Cerebellar nuclear complex (tissue), 1 donor: ENCODE data around the gene GPC3.

Source experiments
- DNase-seq, 2 experiments: peaks; one replicate each; lab custom pipeline; 2025; lab: John Stamatoyannopoulos, UW

The GPC3 gene

GRCh38 chrX:133884430-133885394 lies 100.7 kb downstream of the GPC3 start:
- no peak for DNase-seq

DNA sequence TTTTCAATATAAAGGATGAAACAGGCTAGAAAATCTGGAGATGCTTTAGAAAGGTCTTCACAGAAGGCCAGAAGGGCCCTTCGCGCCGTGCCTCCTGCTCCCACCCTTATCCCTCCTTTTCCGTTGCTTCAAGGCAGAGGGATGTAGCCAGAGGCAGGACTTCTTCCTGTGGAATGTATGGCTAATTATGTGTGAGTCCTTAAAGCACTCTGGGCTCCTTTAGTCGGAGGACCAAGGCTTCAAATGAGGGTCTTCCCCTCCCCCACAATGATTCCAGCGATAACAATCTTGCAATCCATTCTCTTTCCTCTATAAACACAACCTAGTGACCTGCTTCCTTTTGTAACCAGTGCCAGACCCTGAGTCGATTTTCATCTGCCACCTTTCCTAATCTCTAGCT lies 103.5 kb downstream of the GPC3 start:
- no peak for DNase-seq

- no peak for DNase-seq
These were observed 104.4 kb downstream of the GPC3 start for GRCh38 chrX:133881007-133881406.

DNA sequence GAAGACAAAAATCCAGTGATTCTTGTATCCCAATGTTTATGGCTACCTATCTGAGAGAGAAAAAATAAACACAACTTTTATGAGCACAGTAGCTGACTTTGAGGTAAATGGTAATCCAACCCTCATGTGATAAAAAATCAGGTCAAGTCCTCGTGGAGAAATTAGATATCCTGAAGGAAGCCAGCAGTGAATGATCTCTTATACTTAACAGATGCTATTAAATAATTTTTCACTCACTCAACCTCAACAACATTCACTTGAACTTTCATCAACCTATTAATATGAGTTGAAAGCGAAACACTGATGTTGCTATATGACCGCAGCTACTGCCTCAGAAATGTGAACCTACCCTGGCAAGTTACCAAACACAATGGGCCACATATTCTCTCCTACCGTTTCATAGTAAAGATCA lies 105.4 kb downstream of the GPC3 start:
- no peak for DNase-seq

- no peak for DNase-seq
These were observed 106.7 kb downstream of the GPC3 start for GRCh38 chrX:133878710-133879109.

GRCh38 chrX:133876646-133877045 lies 108.7 kb downstream of the GPC3 start:
- no peak for DNase-seq

GRCh38 chrX:133869270-133869669 lies 116.1 kb downstream of the GPC3 start:
- no peak for DNase-seq

DNA sequence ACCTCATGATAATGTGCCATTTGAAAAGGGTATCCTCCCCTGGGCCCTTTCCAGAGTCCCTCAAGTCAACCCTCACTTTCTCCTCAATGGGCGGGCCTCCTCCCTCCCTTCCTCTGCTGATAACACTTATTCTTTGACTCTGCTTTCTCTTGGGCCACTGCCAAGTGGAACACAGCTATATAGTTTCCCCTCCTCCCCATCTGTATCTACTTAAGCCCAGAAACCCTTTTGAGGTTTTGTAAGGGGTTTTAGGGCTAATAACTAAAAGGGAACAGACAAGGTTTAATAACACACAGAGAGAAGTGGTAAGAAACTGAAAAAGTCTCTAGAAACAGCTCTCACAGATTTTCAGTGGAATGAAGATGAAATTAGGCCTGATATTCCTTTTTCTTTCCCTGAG lies 116.7 kb downstream of the GPC3 start:
- no peak for DNase-seq

- DNase-seq = no peak
These were observed 117.1 kb downstream of the GPC3 start for GRCh38 chrX:133868250-133868649.

DNA sequence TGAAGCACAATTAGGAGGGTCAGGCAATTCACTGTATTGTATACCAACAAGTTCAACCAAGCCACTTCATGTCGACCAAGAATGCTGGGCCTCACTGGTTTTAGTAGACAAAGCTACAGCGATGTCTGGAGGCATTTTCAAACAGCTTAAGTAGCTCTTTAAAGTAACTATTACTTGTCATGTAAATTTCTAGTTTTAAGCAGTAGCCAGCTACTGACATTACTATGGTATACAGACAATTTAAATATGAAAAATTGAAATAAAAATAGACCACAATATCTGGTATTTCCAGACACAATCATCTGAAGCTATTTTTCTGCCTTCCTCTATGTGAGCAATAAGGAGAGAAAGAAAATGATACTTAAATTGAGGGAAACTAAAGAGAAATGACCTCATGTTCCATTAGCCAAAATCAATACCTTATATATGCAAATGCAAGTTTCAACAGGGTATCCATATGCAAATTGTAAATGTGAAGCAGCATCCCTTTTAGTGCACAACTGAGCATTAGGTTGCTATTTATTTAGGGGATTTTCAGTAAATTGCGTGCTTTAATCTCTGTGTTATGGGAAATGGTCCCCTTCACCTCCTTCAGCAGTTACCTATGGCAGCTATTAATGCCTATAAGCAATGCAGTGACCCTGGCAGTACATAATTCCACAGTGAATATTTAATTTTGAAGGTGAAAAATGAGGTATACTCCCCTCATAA lies 119.5 kb downstream of the GPC3 start:
- no peak for DNase-seq

GRCh38 chrX:133864236-133864635 lies 121.2 kb downstream of the GPC3 start:
- no peak for DNase-seq

- no peak for DNase-seq
These were observed 125.5 kb downstream of the GPC3 start for GRCh38 chrX:133859860-133860259.

DNA sequence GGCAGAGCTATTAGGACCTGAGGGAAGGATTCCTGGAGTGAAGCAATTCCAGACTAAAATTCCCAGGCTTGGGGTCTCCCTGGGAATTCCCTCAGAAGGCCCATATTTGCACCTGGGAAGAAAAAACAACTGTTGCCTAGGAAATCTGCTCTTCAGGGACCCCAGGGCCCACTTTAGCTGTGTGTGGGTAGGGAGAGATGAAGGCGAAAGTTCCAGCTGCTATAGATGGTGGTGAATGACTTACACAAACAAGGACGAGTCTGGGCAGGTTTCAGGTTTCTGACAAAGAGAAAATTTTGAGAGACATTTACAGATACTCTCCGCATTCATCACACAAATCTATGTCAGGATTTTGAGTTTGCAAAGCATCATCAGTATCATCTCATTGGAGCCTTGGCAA lies 126.1 kb downstream of the GPC3 start:
- no peak for DNase-seq

- no peak for DNase-seq
These were observed 127.6 kb downstream of the GPC3 start for GRCh38 chrX:133857640-133858269.

DNA sequence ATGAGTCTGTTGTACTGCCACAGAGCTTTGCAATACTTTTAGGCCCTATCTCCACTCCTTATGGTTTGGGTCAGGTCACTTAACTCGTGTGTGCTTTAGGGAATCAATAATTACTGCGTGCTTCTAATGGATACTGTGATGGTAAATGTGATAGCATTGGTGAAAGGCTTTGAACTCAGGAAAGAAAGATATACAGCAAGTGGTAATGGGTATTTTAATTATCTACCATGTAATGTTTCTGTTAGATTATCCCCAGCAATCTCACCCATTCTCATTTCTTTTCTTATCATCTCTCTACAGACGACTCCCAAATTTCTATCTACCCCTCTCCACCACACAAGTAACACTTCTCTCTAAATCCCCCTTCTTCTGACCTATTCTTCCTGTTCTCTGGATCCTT lies 128.6 kb downstream of the GPC3 start:
- DNase-seq = no peak

- no peak for DNase-seq
These were observed 131.1 kb downstream of the GPC3 start for GRCh38 chrX:133854290-133854689.

DNA sequence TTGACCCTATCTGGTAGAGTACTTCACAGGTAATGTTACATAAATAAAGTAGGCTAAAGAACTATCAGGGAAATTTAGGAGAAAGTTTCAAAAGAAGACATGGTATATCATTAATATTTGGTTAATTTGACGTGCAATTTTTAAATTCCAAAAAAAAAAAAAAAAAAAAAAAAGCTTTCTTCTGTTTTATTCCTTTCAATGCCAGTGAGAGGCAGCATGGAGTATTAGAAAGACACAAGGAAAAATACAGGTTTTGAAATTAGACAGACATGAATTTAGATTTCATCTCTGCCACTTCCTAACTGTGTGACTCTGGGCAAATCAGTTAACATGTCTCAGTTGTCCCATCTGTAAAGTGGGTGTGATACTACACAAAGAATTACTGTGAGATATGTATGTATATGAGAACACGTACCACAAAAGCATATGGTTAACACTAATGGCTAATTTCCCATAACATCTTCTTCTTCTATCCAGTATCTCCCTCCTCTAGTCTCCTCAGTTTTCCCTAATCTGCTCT lies 132.5 kb downstream of the GPC3 start:
- DNase-seq = no peak

DNA sequence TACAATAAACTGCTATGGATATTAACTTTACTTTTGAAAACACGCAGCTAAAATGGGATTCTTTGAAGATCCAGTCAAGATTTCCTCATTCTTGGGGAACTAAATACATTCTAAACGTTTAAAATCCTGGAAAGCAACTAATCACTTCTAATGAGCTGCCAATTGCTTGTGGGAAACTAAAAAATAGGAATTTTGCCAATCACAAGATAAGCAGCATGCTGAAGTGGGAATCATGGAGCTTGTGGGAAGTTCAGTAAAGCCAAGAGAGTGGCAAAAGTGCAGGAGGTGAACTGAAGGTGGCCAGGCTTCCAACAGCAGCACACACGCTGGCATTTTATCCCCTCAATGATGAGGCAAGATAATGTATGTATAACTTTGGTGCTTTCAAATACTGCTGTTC lies 133.0 kb downstream of the GPC3 start:
- no peak for DNase-seq

DNA sequence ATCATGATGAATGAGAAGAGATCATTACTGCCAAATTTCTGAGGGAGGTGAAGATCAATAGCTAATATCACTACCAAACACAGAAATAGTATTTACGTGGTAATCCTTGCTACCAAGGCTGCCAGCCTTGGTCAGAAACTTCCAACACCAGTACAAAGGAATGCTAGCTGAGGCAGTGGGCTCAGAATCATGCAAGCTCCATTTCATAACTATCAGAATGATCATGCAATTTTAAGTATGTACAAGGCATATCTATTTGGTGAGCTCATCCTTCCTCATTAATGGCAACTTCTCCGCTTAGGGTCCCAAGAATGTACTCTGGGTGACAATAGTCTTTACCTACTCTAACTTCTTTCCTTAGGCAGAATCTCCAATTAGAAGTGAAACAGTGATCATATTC lies 135.0 kb downstream of the GPC3 start:
- DNase-seq = no peak

DNA sequence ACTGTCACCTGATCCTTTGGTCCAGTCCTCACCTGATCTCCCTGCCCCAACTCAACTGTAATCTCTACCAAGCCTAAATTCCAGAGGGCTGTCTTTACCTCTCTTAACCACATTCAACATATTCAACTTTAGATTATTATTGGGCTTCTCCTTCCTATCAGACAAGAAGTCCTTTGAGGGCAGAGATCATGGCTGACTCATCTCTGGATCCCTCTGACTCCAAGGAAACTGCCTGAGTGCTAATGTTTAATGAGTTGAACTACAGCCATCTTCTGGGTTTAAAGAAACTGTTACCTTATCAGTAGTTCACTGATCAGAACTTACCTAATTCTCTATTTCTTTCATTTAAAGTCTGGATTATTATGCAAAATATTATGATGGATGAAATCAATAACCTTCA lies 135.7 kb downstream of the GPC3 start:
- no peak for DNase-seq

DNA sequence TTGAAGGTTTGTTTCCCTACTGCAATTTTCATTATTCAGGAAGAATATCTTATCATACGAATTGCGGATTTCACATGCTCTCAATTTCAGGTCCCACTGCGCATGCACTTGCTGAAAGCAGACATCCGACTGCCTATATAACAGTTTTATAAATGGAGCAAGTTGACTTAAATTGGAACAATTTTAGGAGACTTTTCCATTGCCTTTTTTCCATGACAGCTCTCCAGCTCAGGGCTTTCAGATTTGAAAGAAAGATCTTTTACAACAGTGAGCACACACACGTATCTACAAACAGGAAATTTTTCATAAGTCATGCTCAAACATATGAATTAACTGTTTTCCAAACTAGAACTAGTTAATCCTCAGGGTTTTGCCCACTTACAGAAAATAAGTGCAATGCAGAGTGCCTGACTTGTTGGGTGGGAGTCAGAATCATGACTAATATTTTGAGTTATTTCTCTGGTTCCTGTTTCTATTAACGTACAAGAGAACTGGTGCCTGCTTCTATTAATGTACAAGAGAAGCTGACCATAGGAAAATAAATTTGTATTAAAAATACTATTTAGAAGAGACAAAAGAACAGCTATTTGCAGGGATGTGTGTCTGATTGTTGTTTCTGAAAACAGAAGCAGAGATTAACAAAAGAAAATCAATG lies 137.9 kb downstream of the GPC3 start:
- DNase-seq = no peak

GRCh38 chrX:133846311-133846710 lies 139.1 kb downstream of the GPC3 start:
- DNase-seq = no peak
